ENCODE measurements around the gene MYO18A.

DNA sequence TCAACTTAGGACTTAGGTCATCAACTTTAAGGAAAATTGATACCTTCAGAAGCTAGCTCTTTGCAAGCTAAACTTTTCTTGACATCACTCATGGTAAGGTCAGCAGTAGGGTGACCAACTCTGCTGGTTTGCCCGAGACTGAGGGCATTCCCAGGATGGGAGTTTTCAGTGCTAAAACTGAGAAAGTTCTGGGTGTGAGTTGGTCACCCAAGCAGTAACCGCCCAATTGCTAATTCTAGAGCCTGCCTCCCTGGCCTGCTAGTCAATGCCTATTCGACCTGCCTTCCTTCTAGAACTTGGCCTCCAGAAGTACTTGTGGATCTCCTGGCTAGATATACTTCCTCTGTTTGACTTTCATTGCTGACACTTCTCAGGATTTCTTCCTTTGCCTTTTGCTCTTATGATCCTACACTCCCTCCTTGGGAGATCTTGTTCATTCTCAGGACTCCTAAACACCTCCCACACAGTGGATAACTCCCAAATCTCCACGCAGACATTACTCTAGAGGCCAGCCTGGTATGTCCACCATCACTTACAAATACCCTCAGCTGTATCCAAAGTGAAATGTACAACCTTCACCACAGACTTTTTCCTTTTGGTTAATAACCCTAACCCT, 10.5 kb upstream of the MYO18A start:
- TF ChIP-seq SUZ12 (IDR thresholded peaks at IDR 0.05; ENCODE audit: extremely low read depth, insufficient read depth, insufficient read length) (no peak), YY1 (IDR thresholded peaks at IDR 0.05; ENCODE audit: insufficient read depth, insufficient read length) (no peak)
